WI38 (cell line): ENCODE results near the gene PRXL2C.
A peak's percentile ranks its signal among the peaks of the same experiment; 100 is the strongest.
"Not testable (repeated sequence)": the region's sequence is repeated elsewhere in the genome, so short reads cannot be mapped to it uniquely, and the experiment has no call there.

Experiments used
- H3K4me3 ChIP-seq: 2 replicates; pipeline ENCODE4 v1.5.1; 2011; ENCODE audit warnings: low read depth, mild to moderate bottlenecking, control low read depth, low read length
- CTCF ChIP-seq: IDR thresholded peaks from 2 replicates; pipeline ENCODE4 v1.5.1; 2012; ENCODE audit warnings: low read depth, mild to moderate bottlenecking, control low read depth, low read length

The PRXL2C gene

GRCh38 chr9:96655198-96655851 is at the start of gene PRXL2C:
TSS of gene PRXL2C (minus strand) at chr9:96655317. CDS start at chr9:96655281, 36 bp downstream.
- peak within 1 kb of the TSS; percentile 72 for H3K4me3 ChIP-seq

GRCh38 chr9:96700721-96701375 is 45.7 kb upstream of the PRXL2C start:
- H3K4me3 ChIP-seq, result not testable (repeated sequence)

More at GRCh38 chr9:96655198-96655851, at the start of gene PRXL2C:
- TF ChIP-seq CTCF, result no peak

GRCh38 chr9:96691326-96691725 is 36.2 kb upstream of the PRXL2C start:
- no peak overlapping the region for H3K4me3 ChIP-seq
- TF ChIP-seq CTCF, result no peak

- TF ChIP-seq CTCF, result no peak
- H3K4me3 ChIP-seq, result no peak overlapping the region
These were observed 33.8 kb upstream of the PRXL2C start for GRCh38 chr9:96688745-96689464.

GRCh38 chr9:96688187-96688586 is 33.1 kb upstream of the PRXL2C start:
- no peak overlapping the region for H3K4me3 ChIP-seq
- TF ChIP-seq CTCF, result no peak

- H3K4me3 ChIP-seq, result peak overlapping the region; percentile 34
- TF ChIP-seq CTCF, result 0 out of 2 replicates have a peak, but pooled peaks have one; percentile 28
These were observed 31.7 kb upstream of the PRXL2C start for GRCh38 chr9:96686638-96687335.

GRCh38 chr9:96680812-96681499 is 25.8 kb upstream of the PRXL2C start:
- no peak for TF ChIP-seq CTCF
- H3K4me3 ChIP-seq, result no peak overlapping the region
